Fibroblast of lung (primary cell): Measurements from ENCODE around the gene C11orf86. TPM values are rescaled to one million over a fixed set of nuclear protein-coding genes. Genes with fewer than 3 reads are reported as not detected.

Experiments used
- DNase-seq, 2 donors: peaks; one replicate each; pipeline versions ENCODE4 v3.0.0 to v3.0.0-alpha.2; 2010; ENCODE audit warnings: low read depth in 2 of 2
- H2AFZ ChIP-seq: 2 replicates; pipeline ENCODE4 v1.5.1; 2012; ENCODE audit warnings: low read length, control low read depth, inconsistent platforms
- H3K27ac ChIP-seq: 2 replicates; pipeline ENCODE4 v1.5.1; 2011; ENCODE audit warnings: low read length, control low read depth; ENCODE audit not compliant: insufficient read depth
- H3K27me3 ChIP-seq: 2 replicates; pipeline ENCODE4 v1.5.1; 2011; ENCODE audit warnings: mild to moderate bottlenecking, low read length; ENCODE audit not compliant: control insufficient read depth, insufficient read depth
- H3K36me3 ChIP-seq: 2 replicates; pipeline ENCODE4 v1.5.1; 2011; ENCODE audit warnings: low read length; ENCODE audit not compliant: control insufficient read depth, insufficient read depth
- H3K4me1 ChIP-seq: 2 replicates; pipeline ENCODE4 v1.5.1; 2011; ENCODE audit warnings: low read length; ENCODE audit not compliant: control insufficient read depth, insufficient read depth; ENCODE audit errors: extremely low read depth
- H3K4me2 ChIP-seq: 2 replicates; pipeline ENCODE4 v1.5.1; 2011; ENCODE audit warnings: low read length, control low read depth; ENCODE audit not compliant: insufficient read depth; ENCODE audit errors: extremely low read depth
- H3K4me3 ChIP-seq, 4 experiments: fragments of 200-600 bp in 1 of 4; sonication (generic) in 1 of 4; replicated peaks in 1 of 4; 2 replicates each; pipeline ENCODE4 v1.5.1; 2011 to 2016; ENCODE audit warnings: low read length in 4 of 4, low read depth in 3 of 4, mild to moderate bottlenecking in 3 of 4, control low read depth in 2 of 4, inconsistent platforms in 1 of 4, mixed read lengths in 1 of 4; ENCODE audit not compliant: insufficient read depth in 1 of 4; ENCODE audit errors: control extremely low read depth in 1 of 4
- H3K79me2 ChIP-seq: 2 replicates; pipeline ENCODE4 v1.5.1; 2012; ENCODE audit warnings: mild to moderate bottlenecking, low read length, inconsistent platforms; ENCODE audit not compliant: control insufficient read depth, insufficient read depth
- H3K9ac ChIP-seq: 2 replicates; pipeline ENCODE4 v1.5.1; 2011; ENCODE audit warnings: mild to moderate bottlenecking, low read length, control low read depth; ENCODE audit not compliant: insufficient read depth
- H3K9me3 ChIP-seq: 2 replicates; pipeline ENCODE4 v1.5.1; 2012; ENCODE audit warnings: low read depth, low read length; ENCODE audit not compliant: control insufficient read depth, insufficient read depth
- H4K20me1 ChIP-seq: 2 replicates; pipeline ENCODE4 v1.5.1; 2011; ENCODE audit warnings: low read length; ENCODE audit not compliant: control insufficient read depth, insufficient read depth; ENCODE audit errors: extremely low read depth
- CTCF ChIP-seq, 2 donors: IDR thresholded peaks in 1 of 2; conservative IDR thresholded peaks in 1 of 2; 1 replicate in 1 of 2; 2 replicates in 1 of 2; pipeline ENCODE4 v1.5.1; 2011 to 2012; ENCODE audit warnings: low read length in 2 of 2, control low read depth in 1 of 2, inconsistent platforms in 1 of 2, low read depth in 1 of 2, mild to moderate bottlenecking in 1 of 2
- EZH2 ChIP-seq: IDR thresholded peaks from 2 replicates; pipeline ENCODE4 v1.5.1; 2012; ENCODE audit warnings: low read length, control low read depth, mild to moderate bottlenecking; ENCODE audit errors: missing control alignments
- polyA plus RNA-seq, 2 donors: library from polyadenylated mRNA; depleted of rRNA in 1 of 2; stranded (reverse) in 1 of 2; unstranded in 1 of 2; fragments of >200 nt; gene quantifications; 2 replicates each; pipeline ENCODE4 v1.2.1, GENCODE V29; 2011 to 2012; ENCODE audit warnings: missing spikeins in 1 of 2
- total RNA-seq: library from RNA; depleted of rRNA; stranded (reverse); fragments of >200 nt; gene quantifications from 2 replicates; pipeline ENCODE4 v1.2.1, GENCODE V29; 2014

Gene C11orf86
- total and polyA plus RNA-seq, 2 donors (not counting 1 experiment from before 2014, with no cell fraction given): not detected

DNA sequence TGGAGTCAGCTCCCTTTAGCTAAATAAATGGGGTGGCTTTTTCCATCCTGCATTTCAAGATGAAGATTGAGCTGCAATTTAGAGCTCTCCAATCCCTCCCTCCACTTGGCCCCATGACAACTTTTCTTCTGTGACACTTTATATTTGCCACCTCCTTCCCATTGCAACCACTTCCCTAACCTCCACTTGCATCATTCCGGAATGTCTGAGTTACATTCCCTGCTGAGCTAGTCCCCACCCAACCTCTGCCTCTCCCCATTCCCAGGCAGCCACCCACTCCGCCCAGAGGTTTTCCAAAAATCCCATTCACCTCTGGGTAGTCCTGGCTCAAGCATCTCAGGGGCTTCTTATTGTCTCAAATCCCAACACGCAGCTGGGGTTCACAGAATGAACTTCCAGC lies 41.6 kb upstream of the C11orf86 start:
- Histone ChIP-seq H3K79me2 (no peaks in the 10 kb centered on the region), H3K4me3 (no peak overlapping the region), H2AFZ (no peak overlapping the region), H3K4me2 (no peak overlapping the region), H3K27ac (no peak overlapping the region), H3K27me3 (no peaks in the 10 kb centered on the region), H3K4me1 (no peaks in the 10 kb centered on the region), H3K36me3 (no peaks in the 10 kb centered on the region), H3K9me3 (no peaks in the 10 kb centered on the region), H3K9ac (no peak overlapping the region), H4K20me1 (no peaks in the 10 kb centered on the region)
- no peak for TF ChIP-seq CTCF (conservative IDR thresholded peaks at IDR 0.05 in 1 of 2, IDR thresholded peaks at IDR 0.05 in 1 of 2; ENCODE audit: low read depth in 1 of 2, low read length in 2 of 2)
- no peak for TF ChIP-seq EZH2
- DNase-seq: peak; percentile 42 to 63

DNA sequence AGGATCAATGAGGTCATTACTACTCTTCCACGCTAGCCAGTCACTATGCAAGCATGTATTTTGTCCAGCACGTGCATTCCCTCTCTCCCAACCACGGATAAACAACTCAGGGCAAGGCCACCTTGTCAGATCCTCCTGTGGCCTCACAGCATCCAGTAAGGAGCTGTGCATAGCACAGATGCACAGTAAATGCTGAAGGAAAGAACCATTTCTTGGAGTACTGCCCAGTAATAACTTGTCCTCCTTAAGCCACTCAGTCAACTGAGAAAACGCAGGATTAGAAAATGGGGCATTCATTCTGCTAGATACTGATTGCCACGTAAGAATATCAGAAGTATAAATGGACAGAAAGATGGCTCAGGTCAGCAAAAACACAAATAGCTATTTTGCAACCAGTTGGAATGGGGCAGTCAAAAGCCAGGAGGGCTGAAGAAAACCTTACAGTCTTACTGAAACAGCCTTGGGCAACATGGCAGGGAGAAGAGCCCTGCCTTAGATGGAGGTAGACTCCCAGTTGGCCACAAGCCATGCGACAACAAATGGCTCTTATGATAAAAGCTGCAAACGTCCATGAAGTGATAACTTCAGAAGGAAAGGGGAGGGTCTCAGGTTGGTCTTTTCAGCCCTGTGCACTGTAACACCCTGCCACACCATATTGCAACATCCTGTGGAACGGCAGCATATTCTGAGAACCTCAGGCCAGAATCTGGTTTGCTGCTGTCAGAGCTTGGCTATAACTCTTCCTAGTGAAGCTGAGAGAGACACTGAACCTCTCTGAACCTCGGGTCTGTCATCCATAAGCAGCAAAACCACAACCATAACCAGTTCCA lies 39.9 kb upstream of the C11orf86 start:
- TF ChIP-seq CTCF (conservative IDR thresholded peaks at IDR 0.05 in 1 of 2, IDR thresholded peaks at IDR 0.05 in 1 of 2; ENCODE audit: low read depth in 1 of 2, low read length in 2 of 2) (no peak), EZH2 (no peak)
- peak; percentile 69 to 90 for DNase-seq

DNA sequence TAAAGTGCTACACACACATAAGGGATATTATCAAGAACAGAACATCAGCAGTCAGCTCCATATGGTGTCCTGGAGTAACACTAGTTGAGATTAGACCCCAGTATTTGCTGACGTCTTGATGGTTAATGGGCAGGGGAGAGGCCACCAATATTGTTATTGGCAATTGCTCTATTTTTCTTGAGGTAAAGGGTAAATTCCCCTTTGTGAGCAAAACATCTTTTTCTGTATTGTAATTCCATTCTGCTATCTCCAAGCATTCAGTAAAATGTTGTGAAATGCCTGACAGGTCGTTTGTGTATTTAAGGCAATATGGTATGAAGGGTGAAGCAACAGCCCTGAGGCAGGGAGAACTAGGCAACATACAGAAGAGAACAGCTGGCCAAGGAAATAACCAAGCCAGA lies 38.8 kb upstream of the C11orf86 start:
- Histone ChIP-seq H3K79me2 (no peaks in the 10 kb centered on the region), H3K9me3 (no peaks in the 10 kb centered on the region), H4K20me1 (no peaks in the 10 kb centered on the region), H3K36me3 (no peaks in the 10 kb centered on the region), H3K9ac (no peak overlapping the region), H3K4me1 (no peaks in the 10 kb centered on the region), H3K4me3 (no peak overlapping the region), H3K27ac (no peak overlapping the region), H3K27me3 (no peaks in the 10 kb centered on the region), H3K4me2 (no peak overlapping the region), H2AFZ (no peak overlapping the region)
- peak; percentile 94 to 97 for DNase-seq
- TF ChIP-seq EZH2: no peak
- no peak for TF ChIP-seq CTCF (conservative IDR thresholded peaks at IDR 0.05 in 1 of 2, IDR thresholded peaks at IDR 0.05 in 1 of 2; ENCODE audit: low read depth in 1 of 2, low read length in 2 of 2)

More for the DNA sequence above, 39.9 kb upstream of the C11orf86 start:
- Histone ChIP-seq H3K27me3 (no peaks in the 10 kb centered on the region), H4K20me1 (no peaks in the 10 kb centered on the region), H3K4me2 (no peak overlapping the region), H3K4me3 (no peak overlapping the region), H3K79me2 (no peaks in the 10 kb centered on the region), H3K9ac (no peak overlapping the region), H3K36me3 (no peaks in the 10 kb centered on the region), H3K9me3 (no peaks in the 10 kb centered on the region), H2AFZ (no peak overlapping the region), H3K27ac (no peak overlapping the region), H3K4me1 (no peaks in the 10 kb centered on the region)
